ENCODE data around the gene HEATR5A. TPM values are rescaled to one million over a fixed set of nuclear protein-coding genes. Genes with fewer than 3 reads are reported as not detected.

HEATR5A gene
- total and polyA plus RNA-seq, 9 of the 15 experiments (the other 6 are each of a cell fraction or from before 2014, with no cell fraction given): 8.0 to 50.9 (median 23.0) TPM

DNA sequence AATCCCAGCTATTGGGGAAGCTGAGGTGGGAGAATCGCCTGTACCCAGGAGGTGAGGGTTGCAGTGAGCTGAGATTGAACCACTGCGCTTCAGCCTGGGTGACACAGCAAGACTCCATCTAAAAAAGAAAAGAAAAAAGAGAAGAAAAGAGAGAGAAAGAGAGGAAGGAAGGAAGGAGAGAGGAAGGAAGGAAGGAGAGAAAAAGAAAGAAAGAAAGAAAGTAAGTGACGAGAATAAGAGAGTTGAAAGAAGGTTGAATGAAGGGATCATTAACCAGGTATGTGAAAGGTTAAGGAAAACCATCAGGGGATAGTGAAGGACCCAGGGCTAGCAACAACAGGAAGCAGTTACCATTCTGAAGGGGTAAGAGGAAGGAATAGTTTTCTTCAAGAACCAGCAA is 41.2 kb upstream of the HEATR5A start:
- H3K27ac ChIP-seq (ENCODE audit: extremely low read depth, low read depth, low read length): no peak overlapping the region
- no peaks in the 10 kb centered on the region for H3K36me3 ChIP-seq (ENCODE audit: control insufficient read depth, insufficient read depth, low read length)
- POLR2A ChIA-PET: no interaction called here
- H3K9me3 ChIP-seq (replicated peaks; ENCODE audit: control insufficient read depth, insufficient read depth, low read depth, low read length): no peaks in the 10 kb centered on the region
- FAIRE-seq (no peak), DNase-seq (ENCODE audit: extremely low read depth in 1 of 4, low spot score in 3 of 4) (no peak), ATAC-seq (no peak)
- peaks cover 5% of the 10 kb centered on the region for H3K79me2 ChIP-seq (ENCODE audit: control insufficient read depth, insufficient read depth, low read length)
- H3K4me3 ChIP-seq: no peak overlapping the region
- H3K4me1 ChIP-seq (replicated peaks in 1 of 2; ENCODE audit: control insufficient read depth in 2 of 2, insufficient read depth in 2 of 2, low read length in 2 of 2): peaks cover 5 to 7% of the 10 kb centered on the region in 2 experiments; a peak in 2 of 5 replicates
- H3K9ac ChIP-seq (ENCODE audit: insufficient read depth in 1 of 2, low read depth in 2 of 2, low read length in 2 of 2): no peak overlapping the region
- no peak overlapping the region for H3K4me2 ChIP-seq (ENCODE audit: insufficient read depth, low read length)
- no peaks in the 10 kb centered on the region for H3K27me3 ChIP-seq (ENCODE audit: control insufficient read depth in 2 of 2, insufficient read depth in 2 of 2, low read length in 2 of 2)
- in situ Hi-C loops (cut with MboI) (no loop called here), intact Hi-C loops (cut with micrococcal nuclease) (no loop called here)
- no peak overlapping the region for H2AFZ ChIP-seq (ENCODE audit: low read depth, low read length)
- CTCF ChIA-PET (ENCODE audit: low intra/inter-chr PET ratio): no interaction called here
- BruUV-seq (replicated peaks): no TSS peak
- no peaks in the 10 kb centered on the region for H3K9me1 ChIP-seq (ENCODE audit: control insufficient read depth, insufficient read depth, low read length)
- H4K20me1 ChIP-seq (replicated peaks; ENCODE audit: control insufficient read depth, insufficient read depth, low read length): no peaks in the 10 kb centered on the region
- WGBS (ENCODE audit: insufficient coverage, low coverage, missing lambda C conversion rate): 21% methylated on average over 3 of the region's 3 CpGs
- TF ChIP-seq ZBTB40 (IDR thresholded peaks at IDR 0.05) (no peak), ZBTB40 (CRISPR knock-in tag; IDR thresholded peaks at IDR 0.05) (no peak), POLR2A (conservative IDR thresholded peaks at IDR 0.05) (no peak), HIVEP1 (CRISPR knock-in tag; IDR thresholded peaks at IDR 0.05) (no peak), ZNF354B (CRISPR knock-in tag; IDR thresholded peaks at IDR 0.05) (no peak), ZNF143 (CRISPR knock-in tag; IDR thresholded peaks at IDR 0.05) (no peak), TEAD4 (IDR thresholded peaks at IDR 0.05; ENCODE audit: low read length) (no peak), TEAD4 (CRISPR knock-in tag; IDR thresholded peaks at IDR 0.05; ENCODE audit: borderline replicate concordance) (no peak), CGGBP1 (CRISPR knock-in tag; IDR thresholded peaks at IDR 0.05) (no peak), CXXC5 (CRISPR knock-in tag; IDR thresholded peaks at IDR 0.05) (no peak)
- TF ChIP-seq, protein P1, sequence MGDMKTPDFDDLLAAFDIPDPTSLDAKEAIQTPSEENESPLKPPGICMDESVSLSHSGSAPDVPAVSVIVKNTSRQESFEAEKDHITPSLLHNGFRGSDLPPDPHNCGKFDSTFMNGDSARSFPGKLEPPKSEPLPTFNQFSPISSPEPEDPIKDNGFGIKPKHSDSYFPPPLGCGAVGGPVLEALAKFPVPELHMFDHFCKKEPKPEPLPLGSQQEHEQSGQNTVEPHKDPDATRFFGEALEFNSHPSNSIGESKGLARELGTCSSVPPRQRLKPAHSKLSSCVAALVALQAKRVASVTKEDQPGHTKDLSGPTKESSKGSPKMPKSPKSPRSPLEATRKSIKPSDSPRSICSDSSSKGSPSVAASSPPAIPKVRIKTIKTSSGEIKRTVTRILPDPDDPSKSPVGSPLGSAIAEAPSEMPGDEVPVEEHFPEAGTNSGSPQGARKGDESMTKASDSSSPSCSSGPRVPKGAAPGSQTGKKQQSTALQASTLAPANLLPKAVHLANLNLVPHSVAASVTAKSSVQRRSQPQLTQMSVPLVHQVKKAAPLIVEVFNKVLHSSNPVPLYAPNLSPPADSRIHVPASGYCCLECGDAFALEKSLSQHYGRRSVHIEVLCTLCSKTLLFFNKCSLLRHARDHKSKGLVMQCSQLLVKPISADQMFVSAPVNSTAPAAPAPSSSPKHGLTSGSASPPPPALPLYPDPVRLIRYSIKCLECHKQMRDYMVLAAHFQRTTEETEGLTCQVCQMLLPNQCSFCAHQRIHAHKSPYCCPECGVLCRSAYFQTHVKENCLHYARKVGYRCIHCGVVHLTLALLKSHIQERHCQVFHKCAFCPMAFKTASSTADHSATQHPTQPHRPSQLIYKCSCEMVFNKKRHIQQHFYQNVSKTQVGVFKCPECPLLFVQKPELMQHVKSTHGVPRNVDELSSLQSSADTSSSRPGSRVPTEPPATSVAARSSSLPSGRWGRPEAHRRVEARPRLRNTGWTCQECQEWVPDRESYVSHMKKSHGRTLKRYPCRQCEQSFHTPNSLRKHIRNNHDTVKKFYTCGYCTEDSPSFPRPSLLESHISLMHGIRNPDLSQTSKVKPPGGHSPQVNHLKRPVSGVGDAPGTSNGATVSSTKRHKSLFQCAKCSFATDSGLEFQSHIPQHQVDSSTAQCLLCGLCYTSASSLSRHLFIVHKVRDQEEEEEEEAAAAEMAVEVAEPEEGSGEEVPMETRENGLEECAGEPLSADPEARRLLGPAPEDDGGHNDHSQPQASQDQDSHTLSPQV (IDR thresholded peaks at IDR 0.05): no peak
